DOHH2 (cell line): ENCODE data around the gene RTF2.

ENCODE experiments used
- CTCF ChIP-seq: fragments of 200-600 bp; sonication (generic); IDR thresholded peaks from one replicate; pipeline ENCODE4 v1.5.1; 2014; ENCODE audit warnings: antibody characterized with exemption, mild to moderate bottlenecking, low read depth, low read length; ENCODE audit not compliant: poor library complexity, severe bottlenecking
- EZH2phosphoT487 ChIP-seq: fragments of 200-600 bp; sonication (generic); IDR thresholded peaks from 2 replicates; pipeline ENCODE4 v1.6.1; 2017; ENCODE audit warnings: borderline replicate concordance, mild to moderate bottlenecking, antibody characterized with exemption, low read length, moderate library complexity, mixed read lengths

DNA sequence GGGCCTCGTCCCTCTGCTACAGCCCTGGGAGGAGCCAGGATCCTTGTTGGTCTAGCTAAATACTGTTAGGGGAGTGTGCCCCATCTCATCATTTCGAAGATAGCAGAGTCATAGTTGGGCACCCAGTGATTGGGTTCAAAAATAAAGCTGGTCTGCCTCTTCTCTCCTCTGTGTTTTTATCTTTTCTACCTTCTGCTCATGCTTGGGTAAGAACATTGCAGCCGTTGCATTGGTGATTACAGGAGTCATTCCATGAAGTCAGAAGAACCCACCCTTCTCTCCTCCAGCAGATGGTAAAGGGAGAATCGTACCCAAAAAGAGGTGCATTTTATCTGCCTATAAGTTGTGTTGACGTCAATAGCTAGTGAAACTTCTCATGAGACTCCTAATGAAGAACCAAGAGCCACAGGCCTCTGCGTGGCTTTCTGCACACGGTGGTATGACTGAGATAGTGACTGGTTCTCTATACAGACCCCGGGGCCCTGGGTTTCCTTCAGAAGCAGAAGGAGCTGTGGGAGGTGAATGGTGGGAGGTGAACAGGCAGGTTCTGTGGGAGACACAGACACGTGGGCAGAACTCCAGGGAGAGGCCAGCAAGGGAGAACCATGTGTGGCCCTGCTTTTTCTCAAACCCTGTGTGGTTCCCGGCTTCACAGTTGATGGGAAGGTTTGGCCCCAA, 50.4 kb downstream of the RTF2 start:
- TF ChIP-seq CTCF: no peak
- no peak for TF ChIP-seq EZH2phosphoT487
